Measurements from ENCODE around the gene DYSF.
"Not testable (repeated sequence)": the region's sequence is repeated elsewhere in the genome, so short reads cannot be mapped to it uniquely, and the experiment has no call there.

The DYSF gene

GRCh38 chr2:71646028-71646427, 192.7 kb downstream of the DYSF start:
- Histone ChIP-seq H3K4me3 (no peak overlapping the region), H3K27ac (no peak overlapping the region), H4K20me1 (no peaks in the 10 kb centered on the region), H3K36me3 (peaks cover 0 to 63% (median 0%) of the 10 kb centered on the region in 11 experiments; a peak in 9 of 22 replicates), H3K9ac (no peak overlapping the region), H3K27me3 (no peaks in the 10 kb centered on the region), H3K9me3 (replicated peaks in 1 of 11) (peaks cover 0 to 6% (median 0%) of the 10 kb centered on the region in 11 experiments; a peak in 4 of 22 replicates), H3K4me2 (no peak overlapping the region), H3K4me1 (no peaks in the 10 kb centered on the region)
- no peak for TF ChIP-seq Cebpa-rat (IDR thresholded peaks at IDR 0.05)

- H3K9me3 ChIP-seq (replicated peaks in 1 of 11), result peaks cover 0 to 6% (median 0%) of the 10 kb centered on the region in 11 experiments; a peak in 4 of 22 replicates
- no peak for TF ChIP-seq Cebpa-rat (IDR thresholded peaks at IDR 0.05)
- no peak overlapping the region for H3K27ac ChIP-seq
- no peak overlapping the region for H3K4me2 ChIP-seq
- H3K9ac ChIP-seq, result no peak overlapping the region
- no peak overlapping the region for H3K4me3 ChIP-seq
- H4K20me1 ChIP-seq, result no peaks in the 10 kb centered on the region
- no peaks in the 10 kb centered on the region for H3K27me3 ChIP-seq
- H3K4me1 ChIP-seq, result no peaks in the 10 kb centered on the region
- peaks cover 0 to 67% (median 0%) of the 10 kb centered on the region in 11 experiments; a peak in 9 of 22 replicates for H3K36me3 ChIP-seq
Observed at GRCh38 chr2:71647356-71647755, 194.0 kb downstream of the DYSF start.

GRCh38 chr2:71655498-71655897, 202.1 kb downstream of the DYSF start:
- H3K4me3 ChIP-seq, result no peak overlapping the region
- H3K27ac ChIP-seq, result no peak overlapping the region
- TF ChIP-seq Cebpa-rat (IDR thresholded peaks at IDR 0.05), result no peak
- no peak overlapping the region for H3K9ac ChIP-seq
- H4K20me1 ChIP-seq, result no peaks in the 10 kb centered on the region
- H3K27me3 ChIP-seq, result no peaks in the 10 kb centered on the region
- no peaks in the 10 kb centered on the region for H3K4me1 ChIP-seq
- no peak overlapping the region for H3K4me2 ChIP-seq
- H3K36me3 ChIP-seq, result peaks cover 0 to 67% (median 30%) of the 10 kb centered on the region in 11 experiments; a peak in 16 of 22 replicates
- peaks cover 31 to 46% (median 38%) of the 10 kb centered on the region in 11 experiments for H3K9me3 ChIP-seq (replicated peaks in 1 of 11)

- not testable (repeated sequence) for H3K27me3 ChIP-seq, H3K9ac ChIP-seq, H4K20me1 ChIP-seq, H3K27ac ChIP-seq, H3K4me1 ChIP-seq, H3K4me2 ChIP-seq, H3K4me3 ChIP-seq
- Histone ChIP-seq H3K9me3 (replicated peaks in 1 of 11) (peaks cover 31 to 46% (median 38%) of the 10 kb centered on the region in 11 experiments), H3K36me3 (peaks cover 0 to 66% (median 30%) of the 10 kb centered on the region in 11 experiments; a peak in 16 of 22 replicates)
Observed at GRCh38 chr2:71658256-71658655, 204.9 kb downstream of the DYSF start.

- no peak for TF ChIP-seq Cebpa-rat (IDR thresholded peaks at IDR 0.05)
- no peak overlapping the region for H3K4me2 ChIP-seq
- H3K27ac ChIP-seq, result no peak overlapping the region
- H3K27me3 ChIP-seq, result no peaks in the 10 kb centered on the region
- peaks cover 31 to 46% (median 38%) of the 10 kb centered on the region in 11 experiments for H3K9me3 ChIP-seq (replicated peaks in 1 of 11)
- H3K4me3 ChIP-seq, result no peak overlapping the region
- peaks cover 0 to 71% (median 30%) of the 10 kb centered on the region in 11 experiments; a peak in 16 of 22 replicates for H3K36me3 ChIP-seq
- H4K20me1 ChIP-seq, result no peaks in the 10 kb centered on the region; a peak in 1 of 22 replicates
- H3K9ac ChIP-seq, result no peak overlapping the region
- no peaks in the 10 kb centered on the region for H3K4me1 ChIP-seq
Observed at GRCh38 chr2:71658771-71659170, 205.4 kb downstream of the DYSF start.

- H3K36me3 ChIP-seq, result peaks cover 0 to 84% (median 30%) of the 10 kb centered on the region in 11 experiments; a peak in 16 of 22 replicates
- H3K9ac ChIP-seq, result no peak overlapping the region
- H3K4me3 ChIP-seq, result no peak overlapping the region
- no peaks in the 10 kb centered on the region; a peak in 1 of 22 replicates for H4K20me1 ChIP-seq
- H3K9me3 ChIP-seq (replicated peaks in 1 of 11), result peaks cover 31 to 46% (median 38%) of the 10 kb centered on the region in 11 experiments
- H3K27ac ChIP-seq, result no peak overlapping the region
- H3K4me1 ChIP-seq, result no peaks in the 10 kb centered on the region
- no peaks in the 10 kb centered on the region for H3K27me3 ChIP-seq
- no peak overlapping the region for H3K4me2 ChIP-seq
- TF ChIP-seq Cebpa-rat (IDR thresholded peaks at IDR 0.05), result no peak
Observed at GRCh38 chr2:71659868-71660518, 206.6 kb downstream of the DYSF start.

- no peak overlapping the region for H3K4me2 ChIP-seq
- peaks cover 25 to 35% (median 31%) of the 10 kb centered on the region in 11 experiments for H3K9me3 ChIP-seq (replicated peaks in 1 of 11)
- no peaks in the 10 kb centered on the region; a peak in 1 of 22 replicates for H4K20me1 ChIP-seq
- no peaks in the 10 kb centered on the region for H3K27me3 ChIP-seq
- TF ChIP-seq Cebpa-rat (IDR thresholded peaks at IDR 0.05), result no peak
- H3K27ac ChIP-seq, result no peak overlapping the region
- H3K36me3 ChIP-seq, result peaks cover 0 to 86% (median 35%) of the 10 kb centered on the region in 11 experiments; a peak in 16 of 22 replicates
- H3K4me1 ChIP-seq, result no peaks in the 10 kb centered on the region
- H3K9ac ChIP-seq, result no peak overlapping the region
- H3K4me3 ChIP-seq, result no peak overlapping the region
Observed at GRCh38 chr2:71661782-71662181, 208.4 kb downstream of the DYSF start.

- no peaks in the 10 kb centered on the region for H3K4me1 ChIP-seq
- no peak for TF ChIP-seq Cebpa-rat (IDR thresholded peaks at IDR 0.05)
- peaks cover 0 to 6% (median 0%) of the 10 kb centered on the region in 11 experiments; a peak in 1 of 22 replicates for H4K20me1 ChIP-seq
- no peak overlapping the region for H3K4me3 ChIP-seq
- H3K36me3 ChIP-seq, result peaks cover 0 to 86% (median 34%) of the 10 kb centered on the region in 11 experiments; a peak in 16 of 22 replicates
- peaks cover 14 to 25% (median 21%) of the 10 kb centered on the region in 11 experiments for H3K9me3 ChIP-seq (replicated peaks in 1 of 11)
- H3K27me3 ChIP-seq, result no peaks in the 10 kb centered on the region
- no peak overlapping the region for H3K9ac ChIP-seq
- no peak overlapping the region for H3K4me2 ChIP-seq
- no peak overlapping the region for H3K27ac ChIP-seq
Observed at GRCh38 chr2:71662665-71663394, 209.5 kb downstream of the DYSF start.

DNA sequence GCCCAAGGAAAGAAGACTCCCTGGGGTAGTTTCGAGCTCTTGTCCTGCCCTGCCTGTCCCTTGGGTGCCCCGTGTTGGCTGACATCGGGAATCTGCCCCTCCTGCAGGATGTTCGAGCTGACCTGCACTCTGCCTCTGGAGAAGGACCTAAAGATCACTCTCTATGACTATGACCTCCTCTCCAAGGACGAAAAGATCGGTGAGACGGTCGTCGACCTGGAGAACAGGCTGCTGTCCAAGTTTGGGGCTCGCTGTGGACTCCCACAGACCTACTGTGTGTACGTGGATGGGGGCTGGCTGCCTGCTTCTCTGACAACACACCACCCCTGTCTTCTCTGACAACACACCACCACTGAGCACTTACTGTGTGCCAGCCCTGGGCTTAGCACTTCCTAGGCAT, 210.8 kb downstream of the DYSF start:
- H3K36me3 ChIP-seq, result peaks cover 0 to 86% (median 23%) of the 10 kb centered on the region in 11 experiments; a peak in 15 of 22 replicates
- H3K27me3 ChIP-seq, result no peaks in the 10 kb centered on the region
- TF ChIP-seq Cebpa-rat (IDR thresholded peaks at IDR 0.05), result no peak

More for the DNA sequence above, 210.8 kb downstream of the DYSF start:
- Histone ChIP-seq H3K4me3 (no peak overlapping the region), H3K27ac (no peak overlapping the region), H3K9ac (no peak overlapping the region), H3K4me2 (no peak overlapping the region), H3K9me3 (replicated peaks in 1 of 11) (peaks cover 1 to 11% (median 7%) of the 10 kb centered on the region in 11 experiments; a peak in 20 of 22 replicates), H4K20me1 (peaks cover 0 to 6% (median 0%) of the 10 kb centered on the region in 11 experiments; a peak in 1 of 22 replicates), H3K4me1 (no peaks in the 10 kb centered on the region)

All from BLaER1 treated with 17β-estradiol and CSF1 and Interleukin-3, amounts not matched to agents 10 nM and 100 nM (cell line).